B cell (primary cell): ENCODE measurements around the gene CRMP1.

Experiments
- CTCF ChIP-seq: fragments of 200-600 bp; IDR thresholded peaks from one replicate; pipeline ENCODE4 v1.8.0; 2022; ENCODE audit warnings: antibody characterized with exemption, mild to moderate bottlenecking
- EZH2 ChIP-seq: IDR thresholded peaks from 2 replicates; pipeline ENCODE4 v1.6.1; 2012; ENCODE audit warnings: borderline replicate concordance, low read depth, mild to moderate bottlenecking, moderate library complexity, low read length; ENCODE audit not compliant: insufficient read depth, poor library complexity, severe bottlenecking

DNA sequence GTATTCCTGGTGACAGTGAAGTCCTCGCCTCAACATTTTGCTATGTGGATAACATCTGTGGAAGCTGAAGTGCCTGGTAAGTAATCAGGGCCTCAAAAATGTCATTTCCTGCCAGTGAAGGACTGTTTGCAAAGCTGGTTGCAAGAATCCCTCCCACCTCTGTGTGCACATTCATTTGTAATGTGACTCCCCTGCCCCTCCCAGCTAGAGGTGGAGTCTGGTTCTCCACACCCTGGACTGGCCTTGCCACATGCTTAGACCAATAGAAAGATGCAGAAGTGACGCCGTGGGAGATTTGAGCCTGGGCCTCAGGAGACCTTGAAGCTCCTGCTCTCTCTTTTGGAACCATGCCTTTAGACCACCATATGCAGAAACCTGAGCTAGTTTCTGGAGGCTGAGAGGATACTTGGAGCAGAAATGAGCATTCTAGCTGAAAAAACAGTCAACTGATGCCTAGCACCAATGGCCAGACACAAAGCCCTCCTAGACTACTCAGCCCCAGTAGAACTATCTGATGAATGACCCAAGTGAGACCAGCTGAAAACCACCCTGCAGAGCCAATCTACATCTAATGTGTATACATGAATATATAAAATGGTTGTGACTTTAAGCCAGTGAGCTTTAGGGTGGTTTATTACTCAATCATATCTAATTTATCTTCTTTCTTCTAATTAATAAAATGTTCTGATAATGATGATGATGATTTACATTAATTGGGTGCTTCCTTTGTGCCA lies 47.8 kb upstream of the CRMP1 start:
- TF ChIP-seq CTCF (no peak), EZH2 (no peak)
